Measurements from ENCODE around the gene ADAMTS2. TPM values are rescaled to one million over a fixed set of nuclear protein-coding genes. Genes with fewer than 3 reads are reported as not detected.

Gene ADAMTS2
- total RNA-seq, 2 experiments from 2014 or later: not detected

DNA sequence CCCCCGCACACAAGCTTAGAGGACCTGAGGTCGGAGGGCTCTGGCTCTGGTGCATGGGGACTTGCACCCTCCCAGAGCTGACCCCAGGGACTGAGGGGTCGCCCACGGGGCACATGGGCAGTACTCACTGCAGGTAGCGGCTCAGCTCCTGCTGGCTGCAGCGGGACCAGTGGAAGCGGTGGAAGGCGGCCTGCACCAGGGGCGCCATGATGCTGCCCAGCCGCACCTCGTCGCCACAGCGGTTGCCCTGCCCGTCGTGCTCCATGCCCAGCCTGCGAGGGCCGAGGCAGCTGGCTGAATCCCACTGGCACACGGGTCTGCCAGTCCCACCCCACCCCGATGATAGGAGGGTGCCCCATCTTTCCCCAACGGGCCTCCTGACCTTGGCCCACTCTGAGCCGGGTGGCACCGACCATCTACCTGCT lies 191.3 kb downstream of the ADAMTS2 start:
- Mint-ChIP-seq H3K27me3 (no peaks in the 10 kb centered on the region), H3K4me1 (ENCODE audit: low read depth) (no peaks in the 10 kb centered on the region), H3K4me3 (no peak overlapping the region), H3K9me3 (no peaks in the 10 kb centered on the region), H3K27ac (no peak overlapping the region), H3K36me3 (ENCODE audit: low read depth) (no peaks in the 10 kb centered on the region)
- intact Hi-C loops (cut with DNase I, micrococcal nuclease): no loop called here
- no peak overlapping the region for H3K4me3 ChIP-seq (ENCODE audit: low read length)
- H3K36me3 ChIP-seq (ENCODE audit: insufficient read depth, low read length): no peaks in the 10 kb centered on the region
- ATAC-seq (ENCODE audit: poor library complexity) (no peak), DNase-seq (no peak)
- ChIA-PET POLR2A (no interaction called here), CTCF (no interaction called here)
- H3K27me3 ChIP-seq (ENCODE audit: control insufficient read depth in 1 of 2, insufficient read depth in 2 of 2, low read length in 2 of 2): no peaks in the 10 kb centered on the region
- no peaks in the 10 kb centered on the region for H3K4me1 ChIP-seq (ENCODE audit: insufficient read depth, low read length)
- TF ChIP-seq, protein P1, sequence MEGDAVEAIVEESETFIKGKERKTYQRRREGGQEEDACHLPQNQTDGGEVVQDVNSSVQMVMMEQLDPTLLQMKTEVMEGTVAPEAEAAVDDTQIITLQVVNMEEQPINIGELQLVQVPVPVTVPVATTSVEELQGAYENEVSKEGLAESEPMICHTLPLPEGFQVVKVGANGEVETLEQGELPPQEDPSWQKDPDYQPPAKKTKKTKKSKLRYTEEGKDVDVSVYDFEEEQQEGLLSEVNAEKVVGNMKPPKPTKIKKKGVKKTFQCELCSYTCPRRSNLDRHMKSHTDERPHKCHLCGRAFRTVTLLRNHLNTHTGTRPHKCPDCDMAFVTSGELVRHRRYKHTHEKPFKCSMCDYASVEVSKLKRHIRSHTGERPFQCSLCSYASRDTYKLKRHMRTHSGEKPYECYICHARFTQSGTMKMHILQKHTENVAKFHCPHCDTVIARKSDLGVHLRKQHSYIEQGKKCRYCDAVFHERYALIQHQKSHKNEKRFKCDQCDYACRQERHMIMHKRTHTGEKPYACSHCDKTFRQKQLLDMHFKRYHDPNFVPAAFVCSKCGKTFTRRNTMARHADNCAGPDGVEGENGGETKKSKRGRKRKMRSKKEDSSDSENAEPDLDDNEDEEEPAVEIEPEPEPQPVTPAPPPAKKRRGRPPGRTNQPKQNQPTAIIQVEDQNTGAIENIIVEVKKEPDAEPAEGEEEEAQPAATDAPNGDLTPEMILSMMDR (IDR thresholded peaks at IDR 0.05): no peak
- peaks cover 0 to 11% of the 10 kb centered on the region in 2 experiments for H3K9me3 ChIP-seq (ENCODE audit: control insufficient read depth in 1 of 2, insufficient read depth in 1 of 2, low read length in 2 of 2)
- no peak overlapping the region for H3K27ac ChIP-seq (ENCODE audit: low read depth in 1 of 2, low read length in 2 of 2)

DNA sequence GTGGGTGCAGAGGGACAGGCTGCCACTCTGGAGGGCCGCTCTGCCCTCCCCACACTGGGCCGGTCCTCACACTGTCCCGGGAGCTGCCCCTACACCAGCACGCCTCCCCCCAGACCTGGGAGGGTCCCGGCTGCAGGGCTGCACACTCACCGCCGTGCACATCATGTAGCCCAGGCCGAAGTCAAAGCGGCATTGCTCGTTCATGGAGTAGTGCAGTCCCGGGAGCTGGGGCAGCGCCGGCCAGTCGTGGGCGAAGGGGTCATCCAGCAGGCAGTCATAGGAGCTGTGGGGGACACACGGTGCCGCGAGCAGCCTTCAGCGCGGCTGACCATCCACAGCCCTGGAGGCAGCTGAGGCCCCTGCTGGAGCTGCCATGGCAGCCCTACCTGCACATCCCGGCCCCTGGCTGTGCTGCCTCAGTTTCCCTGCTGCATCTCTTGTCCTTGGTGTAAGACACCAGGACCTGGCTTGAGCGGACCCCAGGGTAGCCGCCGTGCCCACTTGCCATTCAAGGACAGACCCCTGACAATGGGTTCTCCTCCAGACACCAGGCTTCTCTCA lies 191.8 kb downstream of the ADAMTS2 start:
- Mint-ChIP-seq H3K9me3 (no peaks in the 10 kb centered on the region), H3K4me1 (ENCODE audit: low read depth) (no peaks in the 10 kb centered on the region), H3K27me3 (no peaks in the 10 kb centered on the region), H3K27ac (no peak overlapping the region), H3K4me3 (no peak overlapping the region), H3K36me3 (ENCODE audit: low read depth) (no peaks in the 10 kb centered on the region)
- intact Hi-C loops (cut with DNase I, micrococcal nuclease): no loop called here
- POLR2A ChIA-PET: no interaction called here
- TF ChIP-seq, protein P1 (IDR thresholded peaks at IDR 0.05): no peak
- H3K27me3 ChIP-seq (ENCODE audit: control insufficient read depth in 1 of 2, insufficient read depth in 2 of 2, low read length in 2 of 2): no peaks in the 10 kb centered on the region
- H3K4me1 ChIP-seq (ENCODE audit: insufficient read depth, low read length): no peaks in the 10 kb centered on the region
- H3K36me3 ChIP-seq (ENCODE audit: insufficient read depth, low read length): no peaks in the 10 kb centered on the region
- H3K27ac ChIP-seq (ENCODE audit: low read depth in 1 of 2, low read length in 2 of 2): no peak overlapping the region
- ATAC-seq (ENCODE audit: poor library complexity) (no peak), DNase-seq (peak in 1 of 14 experiments; percentile 28)
- CTCF ChIA-PET: no interaction called here
- H3K9me3 ChIP-seq (ENCODE audit: control insufficient read depth in 1 of 2, insufficient read depth in 1 of 2, low read length in 2 of 2): peaks cover 0 to 7% of the 10 kb centered on the region in 2 experiments
- no peak overlapping the region for H3K4me3 ChIP-seq (ENCODE audit: low read length)

DNA sequence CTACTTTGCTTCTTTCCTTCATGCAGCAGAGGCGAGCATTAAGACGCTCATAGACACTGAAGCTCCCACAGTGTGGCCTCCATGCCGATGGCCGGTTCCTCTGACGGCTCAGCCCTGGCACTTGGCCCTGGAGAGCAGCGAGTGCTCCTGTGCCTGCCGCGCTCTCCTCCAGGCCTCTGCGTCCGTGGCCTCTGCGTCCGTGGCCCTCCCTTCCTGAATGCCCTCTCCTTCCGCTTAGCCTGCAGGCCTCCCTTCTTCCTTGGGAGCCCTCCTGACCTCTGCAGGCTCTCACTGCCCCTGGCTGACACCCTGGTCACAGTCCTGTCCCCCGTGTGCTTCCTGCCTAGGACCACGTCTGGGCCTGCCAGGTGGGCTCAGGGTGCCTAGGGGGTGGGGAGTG lies 192.3 kb downstream of the ADAMTS2 start:
- H3K27ac ChIP-seq (ENCODE audit: low read depth in 1 of 2, low read length in 2 of 2): no peak overlapping the region
- H3K4me1 ChIP-seq (ENCODE audit: insufficient read depth, low read length): no peaks in the 10 kb centered on the region
- intact Hi-C loops (cut with DNase I, micrococcal nuclease): no loop called here
- no peaks in the 10 kb centered on the region for H3K27me3 Mint-ChIP-seq
- H3K36me3 ChIP-seq (ENCODE audit: insufficient read depth, low read length): no peaks in the 10 kb centered on the region
- TF ChIP-seq, protein P1 (IDR thresholded peaks at IDR 0.05): no peak
- no peak overlapping the region for H3K4me3 ChIP-seq (ENCODE audit: low read length)
- H3K4me3 Mint-ChIP-seq: no peak overlapping the region
- CTCF ChIA-PET: no interaction called here
- ATAC-seq (ENCODE audit: poor library complexity) (no peak), DNase-seq (peak in 1 of 14 experiments; percentile 4)
- POLR2A ChIA-PET: no interaction called here
- no peak overlapping the region for H3K27ac Mint-ChIP-seq
- peaks cover 0 to 10% of the 10 kb centered on the region in 2 experiments for H3K9me3 ChIP-seq (ENCODE audit: control insufficient read depth in 1 of 2, insufficient read depth in 1 of 2, low read length in 2 of 2)
- H3K9me3 Mint-ChIP-seq: no peaks in the 10 kb centered on the region
- H3K27me3 ChIP-seq (ENCODE audit: control insufficient read depth in 1 of 2, insufficient read depth in 2 of 2, low read length in 2 of 2): no peaks in the 10 kb centered on the region
- no peaks in the 10 kb centered on the region for H3K4me1 Mint-ChIP-seq (ENCODE audit: low read depth)
- no peaks in the 10 kb centered on the region for H3K36me3 Mint-ChIP-seq (ENCODE audit: low read depth)
